Neural progenitor cell (in vitro differentiated cells): ENCODE results near the gene WAC.

ENCODE experiments used
- EZH2 ChIP-seq: fragments of 200-600 bp; sonication (generic); IDR thresholded peaks from 2 replicates; pipeline ENCODE4 v1.6.1; 2017; ENCODE audit warnings: antibody characterized with exemption, mild to moderate bottlenecking, moderate library complexity
- EZH2phosphoT487 ChIP-seq: fragments of 200-600 bp; sonication (generic); IDR thresholded peaks from 2 replicates; pipeline ENCODE4 v1.6.1; 2017; ENCODE audit warnings: antibody characterized with exemption
- TF ChIP-seq, protein P1 (sequence below): fragments of 200-600 bp; sonication (generic); IDR thresholded peaks from 2 replicates; pipeline ENCODE4 v1.5.1; 2017; ENCODE audit warnings: antibody characterized with exemption, mild to moderate bottlenecking

DNA sequence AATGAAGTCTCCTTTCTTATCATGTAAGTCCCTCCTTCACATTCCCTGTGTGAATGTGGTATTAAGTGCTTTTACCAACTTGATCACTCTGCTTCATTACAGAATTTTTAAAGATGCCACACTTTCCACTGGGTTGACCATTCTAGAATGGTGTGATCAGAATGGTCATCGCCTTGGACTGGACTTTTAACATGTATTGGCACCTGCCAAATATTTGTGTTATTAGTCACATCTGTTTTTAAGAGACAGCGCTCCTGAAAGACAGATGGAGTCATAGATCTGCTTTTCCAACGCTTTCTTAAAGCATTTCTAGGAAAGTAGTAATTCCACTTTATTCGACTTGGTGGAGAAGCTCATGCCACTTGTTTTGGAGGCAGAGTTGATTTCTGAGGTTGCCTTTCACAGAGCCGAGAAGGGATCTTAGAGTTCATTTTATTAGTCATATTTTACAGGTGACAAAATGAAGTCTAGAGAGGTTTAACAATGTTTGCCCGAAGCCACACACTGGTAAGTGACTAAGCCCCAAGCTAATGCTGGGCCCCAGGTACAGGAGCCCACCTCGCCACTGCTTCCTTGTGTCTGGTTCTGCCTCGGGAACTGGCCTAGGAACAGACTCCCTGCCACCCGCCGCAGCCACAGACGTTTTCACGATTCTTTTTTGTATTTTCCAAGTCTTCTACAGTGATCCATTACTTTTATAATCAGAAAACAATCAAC is 134.0 kb downstream of the WAC start:
- TF ChIP-seq, protein P1, sequence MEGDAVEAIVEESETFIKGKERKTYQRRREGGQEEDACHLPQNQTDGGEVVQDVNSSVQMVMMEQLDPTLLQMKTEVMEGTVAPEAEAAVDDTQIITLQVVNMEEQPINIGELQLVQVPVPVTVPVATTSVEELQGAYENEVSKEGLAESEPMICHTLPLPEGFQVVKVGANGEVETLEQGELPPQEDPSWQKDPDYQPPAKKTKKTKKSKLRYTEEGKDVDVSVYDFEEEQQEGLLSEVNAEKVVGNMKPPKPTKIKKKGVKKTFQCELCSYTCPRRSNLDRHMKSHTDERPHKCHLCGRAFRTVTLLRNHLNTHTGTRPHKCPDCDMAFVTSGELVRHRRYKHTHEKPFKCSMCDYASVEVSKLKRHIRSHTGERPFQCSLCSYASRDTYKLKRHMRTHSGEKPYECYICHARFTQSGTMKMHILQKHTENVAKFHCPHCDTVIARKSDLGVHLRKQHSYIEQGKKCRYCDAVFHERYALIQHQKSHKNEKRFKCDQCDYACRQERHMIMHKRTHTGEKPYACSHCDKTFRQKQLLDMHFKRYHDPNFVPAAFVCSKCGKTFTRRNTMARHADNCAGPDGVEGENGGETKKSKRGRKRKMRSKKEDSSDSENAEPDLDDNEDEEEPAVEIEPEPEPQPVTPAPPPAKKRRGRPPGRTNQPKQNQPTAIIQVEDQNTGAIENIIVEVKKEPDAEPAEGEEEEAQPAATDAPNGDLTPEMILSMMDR: no peak
- TF ChIP-seq EZH2phosphoT487 (no peak), EZH2 (no peak)
